PC-9 (cell line): Measurements from ENCODE around the gene COIL.

Source experiments
- EZH2 ChIP-seq: fragments of 200-600 bp; sonication (generic); IDR thresholded peaks from 2 replicates; pipeline ENCODE4 v1.8.0; 2017; ENCODE audit warnings: antibody characterized with exemption, low read depth
- TF ChIP-seq, protein P1 (sequence below): fragments of 200-600 bp; sonication (generic); conservative IDR thresholded peaks from 2 replicates; pipeline ENCODE4 v1.6.1; 2017; ENCODE audit warnings: mixed run types, antibody characterized with exemption, mild to moderate bottlenecking, moderate library complexity

DNA sequence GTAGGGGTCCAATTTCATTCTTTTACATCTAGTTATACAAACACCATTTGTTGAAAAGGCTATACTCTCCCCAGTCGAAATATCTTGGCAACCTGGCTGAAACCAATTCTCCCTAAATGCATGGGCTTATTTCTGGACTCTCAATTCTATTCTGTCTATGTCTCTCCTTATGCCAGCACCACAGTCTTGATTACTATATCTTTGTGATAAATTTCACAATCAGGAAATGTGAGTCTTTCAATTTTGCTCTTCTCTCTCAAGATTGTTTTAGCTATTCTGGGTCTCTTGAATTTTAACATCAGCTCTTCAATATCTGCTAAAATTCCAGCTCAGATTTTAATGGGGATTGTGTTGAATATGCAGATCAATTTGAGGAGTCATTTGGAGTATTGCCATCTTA is 41.1 kb downstream of the COIL start:
- TF ChIP-seq, protein P1, sequence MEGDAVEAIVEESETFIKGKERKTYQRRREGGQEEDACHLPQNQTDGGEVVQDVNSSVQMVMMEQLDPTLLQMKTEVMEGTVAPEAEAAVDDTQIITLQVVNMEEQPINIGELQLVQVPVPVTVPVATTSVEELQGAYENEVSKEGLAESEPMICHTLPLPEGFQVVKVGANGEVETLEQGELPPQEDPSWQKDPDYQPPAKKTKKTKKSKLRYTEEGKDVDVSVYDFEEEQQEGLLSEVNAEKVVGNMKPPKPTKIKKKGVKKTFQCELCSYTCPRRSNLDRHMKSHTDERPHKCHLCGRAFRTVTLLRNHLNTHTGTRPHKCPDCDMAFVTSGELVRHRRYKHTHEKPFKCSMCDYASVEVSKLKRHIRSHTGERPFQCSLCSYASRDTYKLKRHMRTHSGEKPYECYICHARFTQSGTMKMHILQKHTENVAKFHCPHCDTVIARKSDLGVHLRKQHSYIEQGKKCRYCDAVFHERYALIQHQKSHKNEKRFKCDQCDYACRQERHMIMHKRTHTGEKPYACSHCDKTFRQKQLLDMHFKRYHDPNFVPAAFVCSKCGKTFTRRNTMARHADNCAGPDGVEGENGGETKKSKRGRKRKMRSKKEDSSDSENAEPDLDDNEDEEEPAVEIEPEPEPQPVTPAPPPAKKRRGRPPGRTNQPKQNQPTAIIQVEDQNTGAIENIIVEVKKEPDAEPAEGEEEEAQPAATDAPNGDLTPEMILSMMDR: no peak
- no peak for TF ChIP-seq EZH2
